Stimulated activated CD4-positive, alpha-beta T cell treated with anti-CD3 and anti-CD28 coated beads, TNF-alpha, amount 100 ng/mL, for 1 hour (primary cell): ENCODE measurements around the gene MGRN1.

ENCODE experiments used
- DNase-seq, 3 donors: peaks; one replicate each; pipeline ENCODE4 v3.0.0-alpha.2; 2020; ENCODE audit warnings: low read depth in 3 of 3, low spot score in 1 of 3

MGRN1 gene

GRCh38 chr16:4651827-4652226 is 27.2 kb downstream of the MGRN1 start:
- DNase-seq: no peak

- no peak for DNase-seq
Observed at GRCh38 chr16:4652561-4652960, 27.9 kb downstream of the MGRN1 start.

GRCh38 chr16:4654011-4654963 is 29.7 kb downstream of the MGRN1 start:
- DNase-seq: no peak

- DNase-seq: no peak
Observed at GRCh38 chr16:4654964-4655590, 30.5 kb downstream of the MGRN1 start.

- DNase-seq: no peak
Observed at GRCh38 chr16:4655801-4656200, 31.2 kb downstream of the MGRN1 start.

GRCh38 chr16:4656221-4656620 is 31.6 kb downstream of the MGRN1 start:
- no peak for DNase-seq

- no peak for DNase-seq
Observed at GRCh38 chr16:4656695-4657686, 32.4 kb downstream of the MGRN1 start.

GRCh38 chr16:4659363-4660353 is 35.0 kb downstream of the MGRN1 start:
- DNase-seq: no peak

- peak in 2 of 3 donors; percentile 37 to 46 for DNase-seq
Observed at GRCh38 chr16:4660454-4661007, 35.9 kb downstream of the MGRN1 start.

- no peak for DNase-seq
Observed at GRCh38 chr16:4661661-4662060, 37.0 kb downstream of the MGRN1 start.

- no peak for DNase-seq
Observed at GRCh38 chr16:4663465-4663776, 38.8 kb downstream of the MGRN1 start.

- DNase-seq: no peak
Observed at GRCh38 chr16:4663777-4664465, 39.3 kb downstream of the MGRN1 start.

- peak in 2 of 3 donors; percentile 16 to 23 for DNase-seq
Observed at GRCh38 chr16:4664538-4665418, 40.2 kb downstream of the MGRN1 start.

GRCh38 chr16:4666537-4667202 is 42.0 kb downstream of the MGRN1 start:
- no peak for DNase-seq

GRCh38 chr16:4667203-4667963 is 42.8 kb downstream of the MGRN1 start:
- DNase-seq: no peak

GRCh38 chr16:4668313-4668960 is 43.8 kb downstream of the MGRN1 start:
- DNase-seq: no peak
